SK-N-SH (cell line): ENCODE data around the gene CAMK2B. TPM values are rescaled to one million over a fixed set of nuclear protein-coding genes. Genes with fewer than 3 reads are reported as not detected.

Experiments used
- CTCF ChIA-PET: fragments of 300-600, 350-600 bp; formaldehyde crosslinking; extraction: SDS; loops from one replicate; lab custom pipeline; 2021; lab: Yijun Ruan, JAX
- POLR2A ChIA-PET: fragments of 350-600 bp; sonication (Branson Sonifier 250); formaldehyde crosslinking; extraction: SDS; loops from one replicate; lab custom pipeline; 2020; ENCODE audit warnings: antibody characterized with exemption, inconsistent platforms; lab: Yijun Ruan, JAX
- DNase-seq: peaks from one replicate; pipeline ENCODE4 v3.0.0; 2012
- H2AFZ ChIP-seq: fragments of 200-600 bp; sonication (generic); 2 replicates; pipeline ENCODE4 v1.8.1; 2016; ENCODE audit warnings: antibody characterized with exemption, mild to moderate bottlenecking, low read depth
- H3F3A ChIP-seq: fragments of 200-600 bp; sonication (generic); replicated peaks from 2 replicates; pipeline ENCODE3; 2016; ENCODE audit warnings: antibody characterized with exemption, mild to moderate bottlenecking; ENCODE audit not compliant: insufficient read depth
- H3K27ac ChIP-seq, 2 experiments: fragments of 200-500 bp in 1 of 2; fragments of 200-600 bp in 1 of 2; sonication (Bioruptor generic) in 1 of 2; sonication (generic), shearing (Covaris generic) in 1 of 2; 2 replicates each; pipeline versions ENCODE4 v1.5.1 to v1.6.1; 2014 to 2016; ENCODE audit warnings: low read depth in 2 of 2, inconsistent platforms in 1 of 2, low read length in 1 of 2, mild to moderate bottlenecking in 1 of 2, mixed read lengths in 1 of 2
- H3K27me3 ChIP-seq: fragments of 200-600 bp; sonication (generic), shearing (Covaris generic); 2 replicates; pipeline ENCODE4 v1.6.1; 2016; ENCODE audit warnings: mixed run types; ENCODE audit not compliant: insufficient read depth
- H3K36me3 ChIP-seq, 2 experiments: fragments of 200-500 bp in 1 of 2; fragments of 200-600 bp in 1 of 2; sonication (Bioruptor generic) in 1 of 2; sonication (generic) in 1 of 2; replicated peaks in 1 of 2; 2 replicates each; pipeline versions ENCODE3 to v1.5.1; 2014 to 2016; ENCODE audit warnings: low read length in 1 of 2, mild to moderate bottlenecking in 1 of 2; ENCODE audit not compliant: insufficient read depth in 2 of 2, control insufficient read depth in 1 of 2
- H3K4me1 ChIP-seq, 2 experiments: fragments of 200-500 bp in 1 of 2; fragments of 200-600 bp in 1 of 2; sonication (Bioruptor generic) in 1 of 2; sonication (generic), shearing (Covaris generic) in 1 of 2; 2 replicates each; pipeline versions ENCODE4 v1.5.1 to v1.6.1; 2014 to 2016; ENCODE audit warnings: low read depth in 1 of 2, low read length in 1 of 2, mixed run types in 1 of 2; ENCODE audit not compliant: insufficient read depth in 2 of 2, control insufficient read depth in 1 of 2
- H3K4me2 ChIP-seq: fragments of 200-600 bp; sonication (generic), shearing (Covaris generic); 2 replicates; pipeline ENCODE4 v1.6.1; 2017; ENCODE audit warnings: mixed run types
- H3K4me3 ChIP-seq, 2 experiments: fragments of 200-500 bp in 1 of 2; fragments of 200-600 bp in 1 of 2; sonication (Bioruptor generic) in 1 of 2; sonication (generic), shearing (Covaris generic) in 1 of 2; 2 replicates each; pipeline versions ENCODE4 v1.5.1 to v1.8.1; 2014 to 2016; ENCODE audit warnings: low read depth in 2 of 2, inconsistent platforms in 1 of 2, low read length in 1 of 2, mild to moderate bottlenecking in 1 of 2, mixed read lengths in 1 of 2, moderate library complexity in 1 of 2
- H3K79me2 ChIP-seq: fragments of 200-600 bp; sonication (generic); 2 replicates; pipeline ENCODE4 v1.8.1; 2017; ENCODE audit warnings: mild to moderate bottlenecking; ENCODE audit not compliant: insufficient read depth
- H3K9ac ChIP-seq: fragments of 200-600 bp; sonication (generic); 2 replicates; pipeline ENCODE4 v1.6.1; 2017; ENCODE audit warnings: mixed run types
- H3K9me2 ChIP-seq: fragments of 200-600 bp; sonication (generic); 2 replicates; pipeline ENCODE4 v1.6.1; 2017; ENCODE audit warnings: mixed run types
- H3K9me3 ChIP-seq: fragments of 200-600 bp; sonication (generic); 2 replicates; pipeline ENCODE4 v1.6.1; 2017; ENCODE audit warnings: mixed run types, mild to moderate bottlenecking, moderate library complexity
- H4K20me1 ChIP-seq: fragments of 200-600 bp; sonication (generic); 2 replicates; pipeline ENCODE4 v1.6.1; 2017; ENCODE audit warnings: mild to moderate bottlenecking, mixed run types; ENCODE audit not compliant: insufficient read depth
- CHD2 ChIP-seq: fragments of 150-350 bp; IDR thresholded peaks from 2 replicates; pipeline ENCODE4 v1.6.1; 2018; ENCODE audit warnings: low read length; ENCODE audit not compliant: partially characterized antibody
- CTCF ChIP-seq: fragments of 200-600 bp; sonication (generic); IDR thresholded peaks from 2 replicates; pipeline ENCODE4 v1.6.1; 2017; ENCODE audit warnings: antibody characterized with exemption, mild to moderate bottlenecking, moderate library complexity
- EZH2phosphoT487 ChIP-seq: fragments of 200-600 bp; sonication (generic); IDR thresholded peaks from 2 replicates; pipeline ENCODE4 v1.6.1; 2017; ENCODE audit warnings: low read depth, mixed run types, mild to moderate bottlenecking, antibody characterized with exemption, moderate library complexity, borderline replicate concordance
- GATA2 ChIP-seq: sonication (generic); formaldehyde crosslinking; IDR thresholded peaks from 2 replicates; pipeline ENCODE4 v1.5.0; 2020; ENCODE audit warnings: mild to moderate bottlenecking, missing genetic modification reagents
- MEF2A ChIP-seq: IDR thresholded peaks from 2 replicates; pipeline ENCODE4 v1.4.0; 2012; ENCODE audit warnings: low read depth, borderline replicate concordance
- RAD21 ChIP-seq: IDR thresholded peaks from 2 replicates; pipeline ENCODE4 v1.6.1; 2012; ENCODE audit warnings: mild to moderate bottlenecking, low read length
- TEAD4 ChIP-seq: IDR thresholded peaks from 2 replicates; pipeline ENCODE4 v1.4.0; 2012; ENCODE audit warnings: mild to moderate bottlenecking, borderline replicate concordance; ENCODE audit not compliant: insufficient read depth
- WGBS: methylation state at CpG from one replicate; pipeline ENCODE4 v1.1.6; 2017; ENCODE audit warnings: low lambda C conversion rate; 5-methylcytosine and 5-hydroxymethylcytosine counted together
- polyA plus RNA-seq, 3 experiments: library from polyadenylated mRNA; depleted of rRNA; stranded (reverse); fragments of >200 nt; gene quantifications; 2 replicates each; pipeline ENCODE4 v1.2.3, GENCODE V29; 2012

The CAMK2B gene
- polyA plus RNA-seq, 1 of the 3 experiments (the other 2 are of a cell fraction): 0.20 TPM

- Histone ChIP-seq H3K9me3 (no peaks in the 10 kb centered on the region), H3F3A (no peaks in the 10 kb centered on the region), H3K4me3 (no peak overlapping the region), H3K27ac (peak overlapping the region in 1 of 2 experiments; percentile 64; a peak in 1 of 4 replicates), H4K20me1 (no peaks in the 10 kb centered on the region), H3K9ac (no peak overlapping the region), H3K4me1 (peaks cover 4 to 65% of the 10 kb centered on the region in 2 experiments; a peak in 3 of 4 replicates), H3K9me2 (no peaks in the 10 kb centered on the region), H3K27me3 (peaks cover 5% of the 10 kb centered on the region; the same call in 1 of the 2 replicates), H3K4me2 (no peak overlapping the region), H2AFZ (no peak overlapping the region), H3K36me3 (no peaks in the 10 kb centered on the region), H3K79me2 (no peaks in the 10 kb centered on the region)
- ChIA-PET CTCF (interaction anchor here (0.8 to 1.3 kb wide), 5 partner anchors 11 to 39 kb away, joined by 3 to 7 read pairs (median 3); no protein-coding TSS in a partner anchor), POLR2A (interaction anchor here (2.0 kb wide), 1 partner anchor 12 kb away, joined by 7 read pairs; no protein-coding TSS in a partner anchor)
- 71% methylated on average over 6 of the region's 6 CpGs for WGBS
- TF ChIP-seq CHD2: no peak
- TF ChIP-seq CTCF: no peak
- no peak for TF ChIP-seq GATA2 (CRISPR knock-in tag)
- no peak for TF ChIP-seq MEF2A
- no peak for TF ChIP-seq TEAD4
- no peak for TF ChIP-seq EZH2phosphoT487
- peak; percentile 67 for DNase-seq
Measured at GRCh38 chr7:44279286-44279685, 46.1 kb downstream of the CAMK2B start.

- WGBS: 32% methylated on average over 5 of the region's 9 CpGs
- CTCF ChIA-PET: interaction anchor here (0.7 to 1.2 kb wide), 4 partner anchors 12 to 38 kb away, joined by 3 to 4 read pairs (median 3); no protein-coding TSS in a partner anchor
- no peaks in the 10 kb centered on the region for H3F3A ChIP-seq
- H3K4me3 ChIP-seq: no peak overlapping the region
- H3K79me2 ChIP-seq: no peaks in the 10 kb centered on the region
- TF ChIP-seq GATA2 (CRISPR knock-in tag) (peak; percentile 26; the same call in 1 of the 2 replicates), RAD21 (no peak)
- H3K9me2 ChIP-seq: no peaks in the 10 kb centered on the region
- DNase-seq: peak; percentile 52
- peaks cover 5% of the 10 kb centered on the region for H3K27me3 ChIP-seq
- H3K27ac ChIP-seq: peak overlapping the region in 1 of 2 experiments; percentile 64; a peak in 2 of 4 replicates
- POLR2A ChIA-PET: interaction anchor here (2.0 kb wide), 1 partner anchor 13 kb away, joined by 7 read pairs; no protein-coding TSS in a partner anchor
- no peaks in the 10 kb centered on the region for H3K9me3 ChIP-seq
- no peaks in the 10 kb centered on the region for H3K36me3 ChIP-seq
- H4K20me1 ChIP-seq: no peaks in the 10 kb centered on the region
- peaks cover 4 to 58% of the 10 kb centered on the region in 2 experiments; a peak in 3 of 4 replicates for H3K4me1 ChIP-seq
- H3K9ac ChIP-seq: no peak overlapping the region
- no peak overlapping the region for H2AFZ ChIP-seq
- H3K4me2 ChIP-seq: no peak overlapping the region
Measured at GRCh38 chr7:44278451-44279161, 46.8 kb downstream of the CAMK2B start.
